ENCODE measurements around the gene KLRF2. TPM values are rescaled to one million over a fixed set of nuclear protein-coding genes. Genes with fewer than 3 reads are reported as not detected.

The KLRF2 gene
- total RNA-seq, 1 experiment from 2014 or later: not detected

- H3K4me2 ChIP-seq (ENCODE audit: insufficient read depth, insufficient read length, low read length): no peak overlapping the region
- no peaks in the 10 kb centered on the region for H3K4me1 Mint-ChIP-seq
- H3K23me2 ChIP-seq (ENCODE audit: insufficient read length, low read depth, low read length, poor library complexity, severe bottlenecking): no peaks in the 10 kb centered on the region
- H3K9me3 ChIP-seq (ENCODE audit: control insufficient read depth, low read depth, low read length): no peaks in the 10 kb centered on the region
- no peak overlapping the region for H4K91ac ChIP-seq (ENCODE audit: insufficient read length, low read depth, low read length)
- no peak overlapping the region for H3K27ac Mint-ChIP-seq
- no peak overlapping the region for H3T11ph ChIP-seq (ENCODE audit: low read length)
- no peak overlapping the region for H3K18ac ChIP-seq (ENCODE audit: insufficient read length, low read depth, low read length)
- H4K5ac ChIP-seq (ENCODE audit: insufficient read length, low read depth, low read length): no peak overlapping the region
- H3K4me1 ChIP-seq (ENCODE audit: insufficient read depth, low read length): no peaks in the 10 kb centered on the region
- H3K23ac ChIP-seq (ENCODE audit: insufficient read length, low read depth, low read length): no peak overlapping the region
- no peak overlapping the region for H2BK15ac ChIP-seq (ENCODE audit: low read depth, low read length)
- H3K9ac ChIP-seq (ENCODE audit: extremely low read depth, insufficient read length, low read length): no peak overlapping the region
- no peaks in the 10 kb centered on the region for H3K79me1 ChIP-seq (ENCODE audit: insufficient read depth, low read depth, low read length, poor library complexity, severe bottlenecking)
- H3K27me3 Mint-ChIP-seq (ENCODE audit: low read depth): no peaks in the 10 kb centered on the region
- H3K14ac ChIP-seq (ENCODE audit: insufficient read depth, low read length): no peak overlapping the region
- H2BK120ac ChIP-seq (ENCODE audit: low read depth, low read length, poor library complexity, severe bottlenecking): no peak overlapping the region
- no peak overlapping the region for H2AFZ ChIP-seq (ENCODE audit: low read length)
- H2BK5ac ChIP-seq (ENCODE audit: insufficient read length, low read length): no peak overlapping the region
- H3K56ac ChIP-seq (ENCODE audit: insufficient read length, low read depth, low read length): no peak overlapping the region
- no peak overlapping the region for H2BK20ac ChIP-seq (ENCODE audit: low read depth, low read length, poor library complexity, severe bottlenecking)
- H4K20me1 ChIP-seq (ENCODE audit: control insufficient read depth, insufficient read depth, insufficient read length): no peaks in the 10 kb centered on the region
- H3K27ac ChIP-seq (ENCODE audit: insufficient read length, low read depth, low read length): no peak overlapping the region
- H3K36me3 Mint-ChIP-seq (ENCODE audit: insufficient read depth in 1 of 3, low read depth in 3 of 3): no peaks in the 10 kb centered on the region
- no peak overlapping the region for H4K8ac ChIP-seq (replicated peaks; ENCODE audit: insufficient read length, low read depth, low read length)
- no peak for TF ChIP-seq CTCF (conservative IDR thresholded peaks at IDR 0.05)
- H3K27me3 ChIP-seq (ENCODE audit: insufficient read depth, low read length): no peaks in the 10 kb centered on the region
- WGBS (ENCODE audit: extremely low coverage, insufficient read length, low lambda C conversion rate): no CpG with 5 or more reads among the region's 3 CpGs
- H3K9me3 Mint-ChIP-seq: no peaks in the 10 kb centered on the region
- H2AK5ac ChIP-seq (ENCODE audit: insufficient read length, low read length): no peak overlapping the region
- no peak for DNase-seq
- no peak overlapping the region for H3K4ac ChIP-seq (ENCODE audit: low read depth, low read length)
- no peak overlapping the region for H3K4me3 Mint-ChIP-seq
- H3K79me2 ChIP-seq (ENCODE audit: insufficient read depth, low read length): no peaks in the 10 kb centered on the region
- no peak overlapping the region for H2BK12ac ChIP-seq (ENCODE audit: insufficient read length, low read depth, low read length)
Observed at GRCh38 chr12:9931245-9931644, 50.0 kb downstream of the KLRF2 start.

Data from H9 (cell line).